ENCODE data around the gene NAP1L1. TPM values are rescaled to one million over a fixed set of nuclear protein-coding genes. Genes with fewer than 3 reads are reported as not detected.

Gene NAP1L1
- total and polyA plus RNA-seq, 8 donors = 69.4 to 188 (median 110) TPM

DNA sequence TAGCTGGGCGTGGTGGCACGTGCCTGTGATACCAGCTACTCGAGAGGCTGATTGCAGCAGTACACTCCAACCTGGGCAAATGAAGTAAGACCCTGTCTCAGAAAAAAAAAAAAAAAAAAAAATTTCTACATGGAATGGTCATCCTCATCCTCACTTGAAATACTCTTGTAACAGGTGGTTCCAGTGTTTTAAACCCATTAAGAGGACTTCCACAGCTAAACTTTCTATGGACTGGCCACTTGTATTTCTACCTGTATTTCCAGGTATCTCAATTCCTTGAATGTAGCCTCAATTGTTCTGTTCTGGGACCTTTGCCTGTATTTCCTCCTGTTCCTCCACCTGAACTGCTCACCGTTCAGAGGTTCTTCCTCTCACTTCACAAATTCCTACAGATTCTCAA is 41.1 kb downstream of the NAP1L1 start:
- no peaks in the 10 kb centered on the region for H3K4me1 ChIP-seq
- H3K4me3 ChIP-seq = no peak overlapping the region
- WGBS, 2 donors = 93 to 96% methylated on average over 4 of the region's 4 CpGs
- ATAC-seq (no peak), DNase-seq (no peak), FAIRE-seq (no peak)
- intact Hi-C loops (cut with DNase I) = loop anchor here in 1 of 3 donors (5.0 kb wide), 1 partner anchor 521 kb away; no protein-coding TSS in a partner anchor
- no peaks in the 10 kb centered on the region for H3K9me3 ChIP-seq
- TF ChIP-seq, protein P1, sequence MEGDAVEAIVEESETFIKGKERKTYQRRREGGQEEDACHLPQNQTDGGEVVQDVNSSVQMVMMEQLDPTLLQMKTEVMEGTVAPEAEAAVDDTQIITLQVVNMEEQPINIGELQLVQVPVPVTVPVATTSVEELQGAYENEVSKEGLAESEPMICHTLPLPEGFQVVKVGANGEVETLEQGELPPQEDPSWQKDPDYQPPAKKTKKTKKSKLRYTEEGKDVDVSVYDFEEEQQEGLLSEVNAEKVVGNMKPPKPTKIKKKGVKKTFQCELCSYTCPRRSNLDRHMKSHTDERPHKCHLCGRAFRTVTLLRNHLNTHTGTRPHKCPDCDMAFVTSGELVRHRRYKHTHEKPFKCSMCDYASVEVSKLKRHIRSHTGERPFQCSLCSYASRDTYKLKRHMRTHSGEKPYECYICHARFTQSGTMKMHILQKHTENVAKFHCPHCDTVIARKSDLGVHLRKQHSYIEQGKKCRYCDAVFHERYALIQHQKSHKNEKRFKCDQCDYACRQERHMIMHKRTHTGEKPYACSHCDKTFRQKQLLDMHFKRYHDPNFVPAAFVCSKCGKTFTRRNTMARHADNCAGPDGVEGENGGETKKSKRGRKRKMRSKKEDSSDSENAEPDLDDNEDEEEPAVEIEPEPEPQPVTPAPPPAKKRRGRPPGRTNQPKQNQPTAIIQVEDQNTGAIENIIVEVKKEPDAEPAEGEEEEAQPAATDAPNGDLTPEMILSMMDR (IDR thresholded peaks at IDR 0.05) = no peak
- H3K36me3 ChIP-seq = peaks cover 0 to 4% (median 0%) of the 10 kb centered on the region in 3 donors
- H3K27me3 ChIP-seq = no peaks in the 10 kb centered on the region
- H3K27ac ChIP-seq = no peak overlapping the region

DNA sequence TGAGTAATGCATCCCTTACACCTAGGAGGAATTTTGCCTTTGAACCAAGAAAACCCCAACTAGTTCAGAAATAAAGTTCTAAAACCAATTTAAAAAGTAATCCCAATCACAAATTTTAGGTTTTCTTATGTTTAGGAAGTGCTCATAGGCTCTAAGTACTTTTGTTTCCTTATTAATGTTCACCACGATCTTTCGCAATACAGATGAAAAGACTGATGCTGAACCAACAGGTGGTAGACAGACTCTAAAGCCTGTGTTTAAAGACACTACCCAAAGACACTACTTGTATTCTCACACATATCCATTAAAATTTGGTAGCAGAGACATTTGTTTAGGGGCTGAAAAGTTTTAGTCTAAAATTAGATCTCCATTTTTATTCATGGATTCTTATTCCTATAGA is 42.3 kb downstream of the NAP1L1 start:
- 90 to 93% methylated on average over 2 of the region's 2 CpGs for WGBS, 2 donors
- H3K4me1 ChIP-seq = no peaks in the 10 kb centered on the region
- H3K27ac ChIP-seq = no peak overlapping the region
- H3K9me3 ChIP-seq = no peaks in the 10 kb centered on the region
- FAIRE-seq (no peak), ATAC-seq (no peak), DNase-seq (no peak)
- intact Hi-C loops (cut with DNase I) = loop anchor here in 1 of 3 donors (5.0 kb wide), 1 partner anchor 520 kb away; no protein-coding TSS in a partner anchor
- TF ChIP-seq, protein P1 (IDR thresholded peaks at IDR 0.05) = no peak
- no peak overlapping the region for H3K4me3 ChIP-seq
- H3K27me3 ChIP-seq = no peaks in the 10 kb centered on the region
- no peaks in the 10 kb centered on the region for H3K36me3 ChIP-seq

DNA sequence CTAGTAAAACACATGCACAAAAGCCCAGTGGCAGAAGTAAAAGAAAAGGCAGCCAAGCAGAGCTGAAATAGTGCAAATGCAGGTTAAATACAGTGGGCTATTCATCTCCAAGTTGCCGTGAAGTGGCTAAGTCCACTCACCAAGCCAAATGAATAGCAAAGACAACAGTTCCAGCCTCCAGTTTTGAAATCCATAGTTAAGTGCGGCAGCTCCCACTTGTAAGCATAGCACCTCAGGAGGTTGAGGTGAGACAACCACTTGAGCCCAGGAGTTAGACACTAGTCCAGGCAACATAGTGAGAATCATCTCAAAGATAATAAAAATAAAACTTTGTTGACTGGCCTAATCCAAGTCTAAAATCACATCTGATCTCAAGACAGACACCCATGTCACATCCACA is 43.1 kb downstream of the NAP1L1 start:
- no peaks in the 10 kb centered on the region for H3K9me3 ChIP-seq
- no peaks in the 10 kb centered on the region for H3K36me3 ChIP-seq
- intact Hi-C loops (cut with DNase I) = loop anchor here in 1 of 3 donors (5.0 kb wide), 1 partner anchor 519 kb away; no protein-coding TSS in a partner anchor
- no peak for ATAC-seq
- no peak overlapping the region for H3K4me3 ChIP-seq
- no peak for FAIRE-seq
- H3K27me3 ChIP-seq = no peaks in the 10 kb centered on the region
- DNase-seq = no peak
- H3K27ac ChIP-seq = no peak overlapping the region
- WGBS, 2 donors = 95 to 97% methylated on average over 2 of the region's 2 CpGs
- H3K4me1 ChIP-seq = no peaks in the 10 kb centered on the region
- TF ChIP-seq, protein P1 (IDR thresholded peaks at IDR 0.05) = no peak

DNA sequence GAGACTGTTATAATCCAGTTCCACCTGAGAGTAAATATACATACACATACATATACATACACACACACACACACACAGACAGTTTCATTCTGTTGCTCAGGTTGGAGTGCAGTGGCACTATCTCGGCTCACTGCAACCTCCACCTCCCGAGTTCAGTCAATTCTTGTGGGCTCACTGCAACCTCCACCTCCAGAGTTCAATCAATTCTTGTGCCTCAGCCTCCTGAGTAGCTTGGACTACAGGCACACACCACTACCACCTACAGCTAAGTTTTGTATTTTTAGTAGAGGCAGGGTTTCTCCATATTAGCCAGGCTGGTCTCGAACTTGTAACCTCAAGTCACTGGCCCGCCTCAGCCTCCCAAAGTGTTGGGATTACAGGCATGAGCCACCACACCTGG is 44.0 kb downstream of the NAP1L1 start:
- no peak overlapping the region for H3K4me3 ChIP-seq
- DNase-seq = no peak
- no peak overlapping the region for H3K27ac ChIP-seq
- intact Hi-C loops (cut with DNase I) = loop anchor here in 1 of 3 donors (5.0 kb wide), 1 partner anchor 518 kb away; no protein-coding TSS in a partner anchor
- H3K4me1 ChIP-seq = no peaks in the 10 kb centered on the region
- ATAC-seq = no peak
- FAIRE-seq = no peak
- H3K27me3 ChIP-seq = no peaks in the 10 kb centered on the region
- H3K9me3 ChIP-seq = no peaks in the 10 kb centered on the region
- no peaks in the 10 kb centered on the region for H3K36me3 ChIP-seq
- TF ChIP-seq, protein P1 (IDR thresholded peaks at IDR 0.05) = no peak
- 90 to 92% methylated on average over 4 of the region's 4 CpGs for WGBS, 2 donors

DNA sequence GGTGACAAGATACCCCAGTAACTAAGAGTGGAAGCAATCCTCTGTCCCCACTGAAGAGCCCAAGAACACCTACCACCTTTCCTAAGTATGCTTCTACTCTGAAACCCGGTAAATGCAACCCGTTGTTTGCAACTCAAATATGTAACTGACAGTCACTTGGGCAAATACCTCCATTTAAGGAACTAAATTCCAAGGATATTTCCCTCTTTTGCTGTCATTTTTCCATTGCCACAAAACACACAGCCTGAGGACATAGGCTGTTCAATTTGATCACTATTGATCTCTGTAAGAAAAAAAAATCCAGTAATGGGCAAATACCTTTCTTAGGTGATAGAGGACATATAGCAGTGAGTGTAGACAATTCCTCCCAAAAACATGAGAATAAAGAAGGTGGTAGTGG is 46.3 kb downstream of the NAP1L1 start:
- no peak overlapping the region for H3K4me3 ChIP-seq
- no peaks in the 10 kb centered on the region for H3K36me3 ChIP-seq
- WGBS, 2 donors = 25 to 29% methylated on average over 2 of the region's 2 CpGs
- no peak for DNase-seq
- H3K27ac ChIP-seq = no peak overlapping the region
- no peaks in the 10 kb centered on the region for H3K9me3 ChIP-seq
- intact Hi-C loops (cut with DNase I) = loop anchor here in 2 of 3 donors (10.0 kb wide), 2 partner anchors 503 to 513 kb away; no protein-coding TSS in a partner anchor
- no peak for FAIRE-seq
- ATAC-seq = no peak
- no peaks in the 10 kb centered on the region for H3K27me3 ChIP-seq
- TF ChIP-seq, protein P1 (IDR thresholded peaks at IDR 0.05) = no peak
- H3K4me1 ChIP-seq = peaks cover 0 to 9% (median 0%) of the 10 kb centered on the region in 3 donors

Data from pancreas (tissue), 10 donors.